ENCODE measurements around the gene LNX2.

LNX2 gene

GRCh38 chr13:27500806-27501534 is 119.4 kb downstream of the LNX2 start:
- TF ChIP-seq EZH2 (IDR thresholded peaks at IDR 0.05; ENCODE audit: borderline replicate concordance, low read depth, low read length, severe bottlenecking) = no peak
- no peak for TF ChIP-seq CTCF (IDR thresholded peaks at IDR 0.05; ENCODE audit: borderline replicate concordance, extremely low read depth, low read length, poor library complexity, severe bottlenecking)
- no peaks in the 10 kb centered on the region for H3K27me3 ChIP-seq (ENCODE audit: insufficient read depth, low read length, poor library complexity)
- H3K27ac ChIP-seq (ENCODE audit: low read length) = no peak overlapping the region
- no peaks in the 10 kb centered on the region for H3K79me2 ChIP-seq (ENCODE audit: insufficient read depth, low read length)
- DNase-seq (no peak), ATAC-seq (ENCODE audit: insufficient read depth, low read depth) (no peak)
- H3K4me3 ChIP-seq (ENCODE audit: low read depth in 1 of 2, low read length in 2 of 2) = no peak overlapping the region
- no peaks in the 10 kb centered on the region for H4K20me1 ChIP-seq (ENCODE audit: insufficient read depth, low read length)
- no peaks in the 10 kb centered on the region for H3K36me3 ChIP-seq (ENCODE audit: insufficient read depth, low read length)
- no peak overlapping the region for H2AFZ ChIP-seq (ENCODE audit: low read depth, low read length)
- H3K9me3 ChIP-seq (ENCODE audit: insufficient read depth, low read length, severe bottlenecking) = no peaks in the 10 kb centered on the region
- no peaks in the 10 kb centered on the region for H3K4me1 ChIP-seq (ENCODE audit: insufficient read depth, low read length)
- H3K9ac ChIP-seq (ENCODE audit: low read depth, low read length) = no peak overlapping the region
- no peak overlapping the region for H3K4me2 ChIP-seq (ENCODE audit: insufficient read depth, low read length)

DNA sequence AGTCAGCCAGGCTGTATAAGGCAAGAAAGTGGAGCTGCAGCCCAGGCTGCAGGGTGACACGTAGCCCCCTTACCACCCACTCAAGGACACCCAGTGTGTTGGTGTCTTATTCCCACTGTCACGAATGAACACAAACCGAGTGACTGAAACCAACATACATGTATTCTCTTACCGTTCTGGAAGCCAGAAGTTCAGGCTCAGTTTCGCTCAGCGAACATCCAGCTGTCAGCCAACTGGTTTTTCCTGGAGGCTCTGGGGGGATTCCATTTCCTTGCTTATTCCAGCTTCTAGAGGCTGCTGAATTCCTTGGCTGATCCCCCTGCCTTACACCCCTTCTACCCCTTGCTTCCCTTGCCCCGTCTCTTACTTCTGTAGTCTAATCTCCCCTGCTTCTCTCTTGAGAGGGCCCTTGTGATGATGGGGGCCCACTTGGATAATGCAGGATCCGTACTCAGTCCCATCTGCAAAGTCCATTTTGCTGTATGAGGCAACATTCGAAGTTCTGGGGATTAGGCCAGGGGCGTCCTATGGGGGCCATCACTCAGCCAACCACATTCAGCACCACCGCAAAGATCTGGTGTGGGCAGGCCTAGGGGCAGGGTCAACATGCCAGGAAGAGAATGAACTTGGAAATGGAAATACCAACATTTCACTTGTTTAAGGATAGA is 122.6 kb downstream of the LNX2 start:
- Histone ChIP-seq H3K79me2 (ENCODE audit: insufficient read depth, low read length) (no peaks in the 10 kb centered on the region), H3K4me3 (ENCODE audit: low read depth in 1 of 2, low read length in 2 of 2) (no peak overlapping the region), H2AFZ (ENCODE audit: low read depth, low read length) (no peak overlapping the region), H3K9ac (ENCODE audit: low read depth, low read length) (no peak overlapping the region), H3K4me2 (ENCODE audit: insufficient read depth, low read length) (no peak overlapping the region), H3K4me1 (ENCODE audit: insufficient read depth, low read length) (no peaks in the 10 kb centered on the region), H3K27ac (ENCODE audit: low read length) (no peak overlapping the region), H3K27me3 (ENCODE audit: insufficient read depth, low read length, poor library complexity) (no peaks in the 10 kb centered on the region), H3K9me3 (ENCODE audit: insufficient read depth, low read length, severe bottlenecking) (no peaks in the 10 kb centered on the region), H3K36me3 (ENCODE audit: insufficient read depth, low read length) (no peaks in the 10 kb centered on the region), H4K20me1 (ENCODE audit: insufficient read depth, low read length) (no peaks in the 10 kb centered on the region)
- TF ChIP-seq EZH2 (IDR thresholded peaks at IDR 0.05; ENCODE audit: borderline replicate concordance, low read depth, low read length, severe bottlenecking) (no peak), CTCF (IDR thresholded peaks at IDR 0.05; ENCODE audit: borderline replicate concordance, extremely low read depth, low read length, poor library complexity, severe bottlenecking) (no peak)
- ATAC-seq (ENCODE audit: insufficient read depth, low read depth) = no peak
- no peak for DNase-seq

DNA sequence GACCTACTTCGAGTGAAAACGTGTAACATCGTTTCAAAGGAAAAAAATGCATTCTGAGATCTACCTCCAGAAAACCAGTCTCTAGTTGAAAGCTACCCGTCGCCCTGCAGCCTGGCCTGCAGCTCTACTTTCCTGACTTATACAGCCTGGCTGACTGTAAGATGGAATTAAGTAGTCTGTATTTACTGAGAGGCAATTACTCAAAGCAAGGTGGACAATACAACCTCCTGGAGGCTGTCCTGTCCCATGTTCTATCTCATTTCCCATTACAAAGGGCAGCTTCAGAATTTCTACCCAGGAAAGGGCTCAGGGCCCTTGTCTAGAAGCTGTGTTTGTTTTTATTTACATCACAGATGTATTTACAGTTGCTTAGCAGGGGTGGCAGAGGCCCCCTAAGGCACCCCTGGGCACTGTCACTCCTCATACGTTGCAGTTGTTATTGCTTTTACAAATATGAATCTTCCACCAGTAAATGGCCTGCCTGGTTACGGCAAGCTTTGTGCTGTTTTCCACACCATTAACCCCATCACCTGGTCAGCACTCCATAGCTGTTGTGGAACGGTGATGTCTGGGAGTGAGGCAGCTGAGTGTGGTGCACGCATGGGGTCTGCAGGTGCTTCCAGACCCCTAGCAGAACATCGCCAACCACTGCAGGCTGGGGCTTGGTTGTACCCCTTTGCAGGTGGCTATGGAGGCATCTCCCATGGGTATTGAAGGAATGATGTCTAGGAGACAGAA is 123.6 kb downstream of the LNX2 start:
- Histone ChIP-seq H3K27ac (ENCODE audit: low read length) (no peak overlapping the region), H3K27me3 (ENCODE audit: insufficient read depth, low read length, poor library complexity) (no peaks in the 10 kb centered on the region), H2AFZ (ENCODE audit: low read depth, low read length) (no peak overlapping the region; the same call in 1 of the 2 replicates), H3K9ac (ENCODE audit: low read depth, low read length) (no peak overlapping the region), H3K79me2 (ENCODE audit: insufficient read depth, low read length) (no peaks in the 10 kb centered on the region), H3K4me3 (ENCODE audit: low read depth in 1 of 2, low read length in 2 of 2) (no peak overlapping the region), H3K9me3 (ENCODE audit: insufficient read depth, low read length, severe bottlenecking) (no peaks in the 10 kb centered on the region), H3K36me3 (ENCODE audit: insufficient read depth, low read length) (no peaks in the 10 kb centered on the region), H3K4me2 (ENCODE audit: insufficient read depth, low read length) (no peak overlapping the region), H4K20me1 (ENCODE audit: insufficient read depth, low read length) (no peaks in the 10 kb centered on the region), H3K4me1 (ENCODE audit: insufficient read depth, low read length) (no peaks in the 10 kb centered on the region)
- no peak for DNase-seq
- no peak for ATAC-seq (ENCODE audit: insufficient read depth, low read depth)
- TF ChIP-seq EZH2 (IDR thresholded peaks at IDR 0.05; ENCODE audit: borderline replicate concordance, low read depth, low read length, severe bottlenecking) (no peak), CTCF (IDR thresholded peaks at IDR 0.05; ENCODE audit: borderline replicate concordance, extremely low read depth, low read length, poor library complexity, severe bottlenecking) (no peak)
